Iris pigment epithelial cell (primary cell): ENCODE data around the gene WWC2.

ENCODE experiments used
- DNase-seq: peaks from one replicate; pipeline ENCODE4 v3.0.0-alpha.2; 2011; ENCODE audit warnings: low read depth

The WWC2 gene

DNA sequence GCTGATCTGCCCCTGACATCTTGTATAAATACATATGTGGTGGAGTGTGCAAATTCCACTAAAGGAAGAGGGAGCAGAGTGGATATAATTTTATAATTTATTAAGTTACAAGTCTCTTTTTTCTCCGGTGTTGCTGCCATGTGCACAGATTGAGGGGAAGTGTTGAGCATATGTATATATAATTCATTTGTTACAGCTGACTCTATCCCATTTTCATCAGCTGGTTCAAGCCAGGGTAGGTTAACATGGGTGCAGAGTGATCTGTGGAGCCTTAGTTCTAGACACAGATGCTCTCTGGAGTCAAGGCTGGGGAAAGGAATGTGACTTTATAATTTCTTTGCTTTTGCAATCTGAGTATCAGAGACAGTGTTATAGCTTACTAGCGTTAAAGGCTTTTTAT lies 103.5 kb downstream of the WWC2 start:
- DNase-seq, result no peak

DNA sequence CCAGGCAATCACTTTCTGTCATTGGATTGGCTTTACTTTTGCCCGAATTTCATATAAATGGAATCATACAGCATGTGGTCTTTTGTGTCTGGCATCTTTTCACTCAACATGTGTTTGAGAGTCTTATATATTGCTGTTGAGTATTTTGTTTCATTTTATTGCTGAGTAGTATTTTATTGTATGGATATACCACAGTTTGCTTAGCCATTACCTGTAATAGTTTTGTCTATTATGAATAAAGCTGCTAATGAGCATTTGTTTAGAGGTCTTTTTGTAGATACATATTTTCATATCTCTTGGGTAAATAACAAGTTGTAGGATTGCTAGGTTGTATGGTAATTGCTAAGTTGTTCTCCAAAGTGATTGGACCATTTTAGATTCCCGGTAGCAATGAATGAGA lies 105.7 kb downstream of the WWC2 start:
- no peak for DNase-seq

DNA sequence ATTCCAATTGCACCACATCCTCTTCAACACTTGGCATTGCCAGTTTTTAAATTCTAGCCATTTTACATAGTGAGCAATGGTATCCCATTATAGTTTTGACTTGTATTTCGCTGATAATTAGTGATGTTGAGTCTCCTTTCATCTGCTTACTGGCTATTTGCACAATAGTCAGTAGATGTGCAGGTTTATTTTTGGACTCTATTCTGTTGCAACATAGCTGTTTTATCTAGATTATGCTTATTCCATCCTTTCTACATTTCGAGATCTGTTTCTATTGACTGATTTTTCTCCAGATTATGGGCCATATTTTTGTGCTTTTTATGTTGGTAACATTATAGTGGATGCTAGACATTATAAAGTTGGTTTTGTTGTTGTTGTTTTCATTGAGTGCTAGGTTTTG lies 106.1 kb downstream of the WWC2 start:
- no peak for DNase-seq

DNA sequence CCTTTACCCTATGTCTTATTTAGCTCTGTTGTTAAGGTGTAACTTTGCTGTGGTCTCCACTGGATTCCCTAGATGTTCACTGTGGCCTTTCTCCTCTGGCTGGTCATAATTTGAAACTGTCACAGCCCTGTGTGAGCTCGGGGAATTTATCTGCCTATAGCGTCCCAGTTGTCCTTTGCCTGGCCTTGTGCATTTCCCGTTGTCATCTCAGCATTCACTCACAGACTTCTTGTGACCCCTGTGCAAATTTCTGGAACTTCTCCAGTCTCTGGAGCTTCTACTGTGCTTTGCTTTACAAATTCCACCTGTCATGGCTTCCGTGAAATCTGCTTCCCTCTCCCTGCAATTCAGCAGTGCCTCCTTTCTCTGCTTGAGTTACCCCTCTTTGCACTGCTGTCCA lies 106.7 kb downstream of the WWC2 start:
- no peak for DNase-seq

DNA sequence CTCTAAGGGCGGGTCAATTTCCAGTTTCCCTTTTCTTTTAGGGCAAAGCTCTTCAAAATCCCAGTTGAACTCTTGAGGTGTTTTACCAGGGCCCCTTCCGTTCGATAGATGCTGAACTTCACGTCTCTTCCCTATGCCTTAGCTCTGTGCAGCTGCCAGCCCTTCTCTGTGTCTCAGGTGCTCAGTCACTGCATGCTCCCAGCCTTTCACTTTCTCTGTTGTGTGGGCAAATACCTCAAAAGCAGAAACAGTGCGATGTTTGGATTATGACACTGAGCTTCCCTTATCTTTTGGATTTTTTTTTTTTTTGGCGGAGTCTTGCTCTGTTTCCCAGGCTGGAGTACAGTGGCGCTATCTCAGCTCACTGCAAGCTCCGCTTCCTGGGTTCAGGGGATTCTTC lies 112.5 kb downstream of the WWC2 start:
- no peak for DNase-seq

GRCh38 chr4:183213996-183214395 lies 114.9 kb downstream of the WWC2 start:
- DNase-seq, result no peak

GRCh38 chr4:183214912-183215488 lies 115.9 kb downstream of the WWC2 start:
- no peak for DNase-seq

GRCh38 chr4:183220236-183220635 lies 121.2 kb downstream of the WWC2 start:
- DNase-seq, result no peak

- DNase-seq, result no peak
These were observed 124.0 kb downstream of the WWC2 start for GRCh38 chr4:183223053-183223452.

- DNase-seq, result peak; percentile 19
These were observed 130.3 kb downstream of the WWC2 start for GRCh38 chr4:183229397-183229796.

DNA sequence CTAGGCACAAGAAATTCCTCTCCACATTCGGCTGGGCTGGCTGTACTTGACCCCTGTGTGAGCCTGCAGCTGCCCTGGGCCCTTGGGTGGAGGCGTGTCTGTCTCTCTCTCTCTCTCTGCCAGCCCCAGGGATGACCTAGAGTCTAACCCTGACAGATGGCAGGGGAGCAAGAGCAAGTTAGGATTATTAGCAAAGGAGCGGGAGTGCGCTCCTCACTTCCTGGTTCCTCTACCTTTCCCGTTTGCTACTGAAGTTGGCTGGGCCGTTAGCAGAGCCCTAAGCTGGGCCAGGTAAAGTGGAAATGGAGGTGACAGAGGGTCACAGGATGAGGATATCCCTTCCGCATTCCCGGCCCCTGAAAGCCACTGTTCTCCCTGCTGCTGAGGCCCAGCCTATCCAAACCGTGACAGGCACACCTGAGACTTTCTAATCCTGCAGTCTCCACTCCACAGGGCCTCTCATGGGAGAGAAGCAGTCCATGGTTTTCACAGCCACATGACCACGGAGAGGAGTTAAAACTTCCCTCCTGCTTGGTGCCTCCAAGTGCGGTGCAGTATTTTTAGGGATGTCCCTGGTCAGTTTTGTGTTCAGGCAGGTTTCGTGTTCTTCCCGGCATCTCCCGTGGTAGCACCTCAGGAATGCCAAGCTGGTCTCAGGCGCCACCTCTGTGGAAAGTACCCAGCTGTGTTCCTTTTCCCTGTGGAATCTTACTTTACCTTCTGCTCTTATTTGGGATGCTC lies 141.7 kb downstream of the WWC2 start:
- DNase-seq, result no peak

DNA sequence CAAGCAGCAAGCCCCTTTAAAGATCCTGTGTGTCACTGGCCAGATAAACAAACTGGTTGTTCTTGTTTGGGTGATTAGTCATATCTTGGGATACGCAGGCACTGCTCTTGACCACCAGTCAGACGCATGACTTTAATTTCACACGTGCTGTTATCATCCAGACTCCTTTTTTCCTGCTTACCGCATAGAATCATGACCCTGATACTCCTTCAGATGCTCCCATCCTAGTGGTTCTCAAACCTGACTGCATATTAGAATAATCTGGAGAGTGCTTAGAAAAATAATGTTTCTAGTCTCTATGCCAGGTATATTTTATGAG lies 142.2 kb downstream of the WWC2 start:
- DNase-seq, result peak; percentile 94

- DNase-seq, result peak; percentile 29
These were observed 142.7 kb downstream of the WWC2 start for GRCh38 chr4:183241721-183242151.

DNA sequence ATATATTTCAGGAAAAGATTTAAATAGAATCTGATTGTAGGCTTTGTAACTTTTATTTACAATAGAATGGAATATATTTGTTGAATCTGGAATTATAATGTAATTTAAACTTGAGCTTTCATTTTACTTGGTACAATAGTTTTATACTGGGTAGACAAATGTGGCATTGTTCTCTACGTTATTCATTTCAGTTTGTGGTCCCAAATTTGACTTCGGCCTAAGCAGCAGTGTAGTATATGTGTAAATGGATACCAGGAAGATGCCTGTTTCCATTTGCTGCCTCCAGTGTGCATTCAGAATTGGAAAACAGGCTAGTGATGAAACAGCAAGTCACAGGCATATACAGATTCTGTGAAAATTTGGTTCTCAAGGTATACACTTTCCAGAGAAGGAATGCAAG lies 143.2 kb downstream of the WWC2 start:
- DNase-seq, result no peak

DNA sequence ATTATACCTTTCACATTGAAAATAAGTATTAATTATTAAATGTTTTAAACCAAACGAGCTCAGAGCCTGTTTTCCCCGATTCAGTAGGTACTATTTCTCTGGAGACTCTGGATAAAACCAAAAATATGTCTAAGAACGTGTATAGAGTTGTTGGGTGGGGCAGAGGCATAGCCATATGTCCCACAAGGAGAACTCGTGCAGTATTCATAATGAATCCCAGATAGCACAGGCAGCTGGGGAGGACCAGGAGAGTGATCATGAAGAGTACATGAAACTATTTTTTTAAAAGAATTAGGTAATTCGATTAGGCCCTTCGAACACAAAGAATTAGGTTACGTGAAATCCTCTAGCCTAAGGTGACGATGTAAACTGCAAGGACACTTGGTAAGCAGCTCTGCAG lies 145.0 kb downstream of the WWC2 start:
- no peak for DNase-seq

GRCh38 chr4:183244506-183244905 lies 145.4 kb downstream of the WWC2 start:
- DNase-seq, result no peak

DNA sequence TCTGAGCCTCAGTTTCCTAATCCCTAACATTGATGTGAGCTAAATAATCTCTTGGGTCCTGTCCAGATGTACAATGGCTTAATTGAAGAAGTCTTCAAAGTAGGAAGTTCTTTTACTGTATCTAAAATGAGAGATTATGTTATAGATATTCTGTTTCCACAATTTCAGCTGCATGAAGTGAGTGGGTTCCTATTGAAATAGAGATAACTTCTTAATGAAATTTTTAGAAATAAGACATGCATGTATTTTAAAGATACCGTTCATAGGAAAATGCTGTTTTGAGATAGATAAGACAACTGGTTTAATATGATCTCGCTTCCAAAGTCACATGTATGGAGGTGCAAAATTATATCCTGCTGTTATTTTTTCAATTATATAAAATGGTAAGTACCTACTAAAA lies 149.1 kb downstream of the WWC2 start:
- no peak for DNase-seq

GRCh38 chr4:183249854-183250253 lies 150.8 kb downstream of the WWC2 start:
- DNase-seq, result peak; percentile 58

- DNase-seq, result no peak
These were observed 151.8 kb downstream of the WWC2 start for GRCh38 chr4:183250831-183251230.

- no peak for DNase-seq
These were observed 153.9 kb downstream of the WWC2 start for GRCh38 chr4:183252959-183253358.

GRCh38 chr4:183253451-183253850 lies 154.4 kb downstream of the WWC2 start:
- DNase-seq, result no peak

DNA sequence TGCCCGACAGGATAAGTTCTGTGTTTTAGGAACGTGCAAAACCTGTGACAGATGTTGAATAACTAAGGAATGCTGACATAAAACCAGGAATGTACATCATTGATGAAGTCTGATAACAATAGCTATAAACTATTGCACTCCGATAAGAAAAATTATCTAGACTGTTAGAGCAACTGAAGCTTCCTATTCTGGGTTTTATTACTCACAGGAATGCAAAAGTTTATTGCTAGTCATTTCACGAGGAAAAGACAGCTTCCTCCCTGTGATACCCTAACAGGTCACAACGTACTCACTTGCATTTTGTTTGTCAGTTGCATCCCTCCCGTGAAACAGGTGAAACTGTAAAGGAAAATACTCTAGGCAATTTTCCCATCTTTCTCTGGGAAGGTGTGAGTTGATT lies 155.1 kb downstream of the WWC2 start:
- DNase-seq, result no peak

DNA sequence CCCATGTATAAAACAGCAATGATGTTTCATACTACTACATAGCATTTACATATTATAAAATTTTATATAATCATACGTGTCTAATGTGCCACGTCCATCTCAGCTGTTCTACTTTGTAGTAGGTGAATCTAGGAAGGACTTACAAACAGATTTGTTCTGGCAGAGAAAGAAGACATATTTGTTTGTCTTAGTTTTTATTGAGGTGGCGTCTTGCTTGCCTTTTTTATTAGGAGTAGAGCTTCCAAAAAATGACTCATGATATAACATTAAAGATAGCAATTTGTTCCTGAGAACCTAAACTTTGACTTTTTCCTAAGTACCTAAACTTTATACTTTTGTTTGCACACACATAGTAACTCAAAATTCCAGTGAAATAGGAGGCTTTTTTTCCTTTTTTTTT lies 156.4 kb downstream of the WWC2 start:
- DNase-seq, result no peak

- DNase-seq, result no peak
These were observed 157.3 kb downstream of the WWC2 start for GRCh38 chr4:183256343-183256742.
